Body of pancreas (tissue), 4 donors: Measurements from ENCODE around the gene ELOVL6. TPM values are rescaled to one million over a fixed set of nuclear protein-coding genes. Genes with fewer than 3 reads are reported as not detected.

ENCODE experiments used
- ATAC-seq: fragments of 150-250 bp; one replicate; pipeline ENCODE4 v1.9.1; 2016
- DNase-seq, 4 donors: peaks; one replicate each; pipeline ENCODE4 v3.0.0-alpha.2; 2019
- H3K27ac ChIP-seq, 4 donors: fragments of 200-600 bp; sonication (generic); 1 replicate in 3 of 4; 2 replicates in 1 of 4; pipeline versions ENCODE4 v1.5.1 to v1.6.1; 2016 to 2019; ENCODE audit warnings: mild to moderate bottlenecking in 1 of 4, mixed read lengths in 1 of 4, moderate library complexity in 1 of 4
- H3K27me3 ChIP-seq, 2 donors: fragments of 200-600 bp; sonication (generic); one replicate each; pipeline ENCODE4 v1.6.0; 2016; ENCODE audit warnings: mild to moderate bottlenecking in 1 of 2
- H3K36me3 ChIP-seq, 2 donors: fragments of 200-600 bp; sonication (generic); replicated peaks in 1 of 2; 2 replicates each; pipeline ENCODE4 v1.5.1; 2016; ENCODE audit warnings: low read depth in 2 of 2; ENCODE audit not compliant: insufficient read depth in 1 of 2
- H3K4me1 ChIP-seq: fragments of 200-600 bp; sonication (generic); one replicate; pipeline ENCODE4 v1.6.0; 2016
- H3K4me3 ChIP-seq, 2 donors: fragments of 200-600 bp; sonication (generic); 1 replicate in 1 of 2; 2 replicates in 1 of 2; pipeline ENCODE4 v1.5.1; 2016 to 2019
- H3K9me3 ChIP-seq, 3 donors: fragments of 200-600 bp; sonication (generic); 1 replicate in 2 of 3; 2 replicates in 1 of 3; pipeline ENCODE4 v1.5.1; 2016
- CTCF ChIP-seq, 7 experiments: fragments of 450-650 bp in 4 of 7; fragments of 200-600 bp in 3 of 7; sonication (generic) in 3 of 7; IDR thresholded peaks; one replicate each; pipeline ENCODE4 v1.5.1; 2016 to 2019; ENCODE audit warnings: antibody characterized with exemption in 7 of 7
- POLR2A ChIP-seq, 3 donors: fragments of 450-650 bp; IDR thresholded peaks; one replicate each; pipeline ENCODE4 v1.6.1; 2016; ENCODE audit warnings: antibody characterized with exemption in 3 of 3, mild to moderate bottlenecking in 2 of 3
- WGBS, 2 donors: methylation state at CpG; one replicate each; pipeline ENCODE4 v1.1.5; 2017; 5-methylcytosine and 5-hydroxymethylcytosine counted together
- intact Hi-C: fragments of 100-400 bp; cut with DNase I; formaldehyde crosslinking; loops from one replicate; pipeline ENCODE4 v1.15.1; 2023
- total RNA-seq, 2 donors: library from RNA; depleted of rRNA; stranded (reverse); fragments of >200 nt; gene quantifications; one replicate each; pipeline ENCODE4 v1.1.0, GENCODE V29; 2016

ELOVL6 gene
- total RNA-seq, 2 donors from 2014 or later, result 0.78 to 0.99 TPM

DNA sequence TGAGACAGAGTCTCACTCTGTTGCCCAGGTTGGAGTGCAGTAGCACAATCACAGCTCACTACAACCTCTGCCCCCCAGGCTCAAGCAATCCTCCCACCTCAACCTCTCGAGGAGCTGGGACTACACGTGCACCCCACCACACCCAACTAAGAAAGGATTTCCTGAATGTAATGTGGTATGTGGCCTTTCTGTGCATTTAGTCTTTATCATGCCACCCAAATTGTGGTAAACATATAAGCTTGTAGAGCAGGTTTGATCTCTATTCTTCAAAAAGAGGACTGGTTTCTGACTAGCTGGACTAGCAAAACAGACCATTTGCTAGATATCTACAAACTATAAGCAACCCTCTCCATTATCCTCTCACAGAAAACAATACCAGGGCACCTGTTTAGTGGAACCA, 33.6 kb downstream of the ELOVL6 start:
- intact Hi-C loops, result no loop called here

DNA sequence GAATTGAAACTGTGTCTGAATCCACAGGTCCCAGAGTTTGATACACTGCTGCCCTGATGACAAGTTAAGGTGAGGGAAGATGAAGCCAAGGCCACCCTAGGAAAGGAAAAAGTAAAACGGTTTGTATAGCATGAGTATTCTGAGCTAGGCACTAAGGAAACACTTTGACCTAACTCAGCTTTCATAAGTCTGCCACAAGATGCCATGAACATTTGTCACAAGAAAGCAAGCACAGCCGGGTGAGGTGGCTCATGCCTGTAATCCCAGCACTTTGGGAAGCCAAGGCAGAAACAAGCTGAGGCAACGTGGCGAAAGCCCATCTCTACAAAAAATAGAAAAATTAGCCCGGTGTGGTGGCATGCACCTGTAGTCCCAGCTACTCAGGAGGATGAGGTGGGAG, 34.2 kb downstream of the ELOVL6 start:
- no peaks in the 10 kb centered on the region for H3K9me3 ChIP-seq
- H3K4me1 ChIP-seq, result peaks cover 10% of the 10 kb centered on the region
- no peaks in the 10 kb centered on the region for H3K36me3 ChIP-seq
- H3K27ac ChIP-seq, result no peak overlapping the region
- 81 to 90% methylated on average over 5 of the region's 5 CpGs for WGBS, 2 donors
- TF ChIP-seq POLR2A (IDR thresholded peaks at IDR 0.05), result no peak
- TF ChIP-seq CTCF (IDR thresholded peaks at IDR 0.05), result no peak
- DNase-seq (no peak), ATAC-seq (no peak)
- no peaks in the 10 kb centered on the region for H3K27me3 ChIP-seq
- intact Hi-C loops, result no loop called here
- no peak overlapping the region for H3K4me3 ChIP-seq

More for the DNA sequence above, 33.6 kb downstream of the ELOVL6 start:
- Histone ChIP-seq H3K9me3 (no peaks in the 10 kb centered on the region), H3K4me3 (no peak overlapping the region), H3K27ac (no peak overlapping the region), H3K36me3 (no peaks in the 10 kb centered on the region), H3K27me3 (no peaks in the 10 kb centered on the region), H3K4me1 (peaks cover 10% of the 10 kb centered on the region)
- 86 to 95% methylated on average over 2 of the region's 2 CpGs for WGBS, 2 donors
- ATAC-seq (no peak), DNase-seq (no peak)
- TF ChIP-seq CTCF (IDR thresholded peaks at IDR 0.05), result no peak
- no peak for TF ChIP-seq POLR2A (IDR thresholded peaks at IDR 0.05)

DNA sequence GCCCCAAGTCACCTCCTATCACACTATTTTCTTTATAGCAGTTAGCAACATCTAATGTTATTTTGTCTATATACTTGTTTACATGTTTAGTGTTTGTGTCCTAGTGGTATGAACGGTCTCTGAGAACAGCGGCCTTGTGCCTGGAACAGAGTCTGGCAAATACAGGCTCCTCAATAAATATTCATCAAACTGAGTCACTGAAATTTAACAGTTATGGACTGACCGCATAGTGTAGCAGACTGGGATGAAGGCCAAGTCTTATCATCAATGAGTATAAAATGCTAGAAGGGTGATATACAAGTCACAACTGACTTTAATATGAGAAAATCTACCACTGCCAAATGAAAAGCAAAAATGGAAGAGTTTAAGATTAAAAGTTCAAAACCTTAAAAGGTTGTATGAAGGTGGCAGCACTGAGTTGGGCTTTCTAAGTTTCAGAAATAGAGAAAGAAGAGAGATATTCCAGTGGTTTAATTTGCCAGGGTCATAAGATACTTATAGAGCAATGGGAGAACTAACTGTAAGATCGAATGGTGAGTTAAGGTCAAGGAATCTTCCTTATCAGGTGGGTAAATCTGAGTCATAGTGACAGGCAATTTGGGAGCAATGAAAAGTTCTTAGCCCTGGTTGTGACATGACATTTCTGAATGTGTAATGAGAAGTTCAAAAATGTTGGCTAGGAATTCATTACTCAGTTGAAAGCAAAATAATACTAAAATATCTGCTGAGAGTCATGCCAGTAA, 34.9 kb downstream of the ELOVL6 start:
- TF ChIP-seq POLR2A (IDR thresholded peaks at IDR 0.05), result no peak
- TF ChIP-seq CTCF (IDR thresholded peaks at IDR 0.05), result no peak
- no peaks in the 10 kb centered on the region for H3K27me3 ChIP-seq
- intact Hi-C loops, result no loop called here
- H3K4me1 ChIP-seq, result peaks cover 10% of the 10 kb centered on the region
- ATAC-seq (no peak), DNase-seq (no peak)
- no peak overlapping the region for H3K4me3 ChIP-seq
- no peaks in the 10 kb centered on the region for H3K9me3 ChIP-seq
- 66 to 75% methylated on average over 4 of the region's 4 CpGs for WGBS, 2 donors
- H3K36me3 ChIP-seq, result no peaks in the 10 kb centered on the region
- no peak overlapping the region for H3K27ac ChIP-seq

GRCh38 chr4:110160618-110161017, 37.8 kb downstream of the ELOVL6 start:
- H3K4me1 ChIP-seq, result peaks cover 6% of the 10 kb centered on the region
- no peak for DNase-seq
- no peaks in the 10 kb centered on the region for H3K36me3 ChIP-seq
- H3K27me3 ChIP-seq, result no peaks in the 10 kb centered on the region
- no peaks in the 10 kb centered on the region for H3K9me3 ChIP-seq
- H3K4me3 ChIP-seq, result no peak overlapping the region
- no peak for TF ChIP-seq CTCF (IDR thresholded peaks at IDR 0.05)
- TF ChIP-seq POLR2A (IDR thresholded peaks at IDR 0.05), result no peak
- no peak for ATAC-seq
- intact Hi-C loops, result no loop called here
- no peak overlapping the region for H3K27ac ChIP-seq

- H3K36me3 ChIP-seq, result no peaks in the 10 kb centered on the region
- WGBS, 2 donors, result 71 to 83% methylated on average over 4 of the region's 4 CpGs
- H3K27me3 ChIP-seq, result no peaks in the 10 kb centered on the region
- ATAC-seq, result no peak
- no peak overlapping the region for H3K4me3 ChIP-seq
- no peaks in the 10 kb centered on the region for H3K9me3 ChIP-seq
- intact Hi-C loops, result no loop called here
- no peaks in the 10 kb centered on the region for H3K4me1 ChIP-seq
- no peak for TF ChIP-seq POLR2A (IDR thresholded peaks at IDR 0.05)
- no peak for TF ChIP-seq CTCF (IDR thresholded peaks at IDR 0.05)
- H3K27ac ChIP-seq, result no peak overlapping the region
- DNase-seq, result no peak
These were observed 38.9 kb downstream of the ELOVL6 start for GRCh38 chr4:110159541-110159940.
